Fibroblast of lung (primary cell): ENCODE measurements around the gene NPIPB6. TPM values are rescaled to one million over a fixed set of nuclear protein-coding genes. Genes with fewer than 3 reads are reported as not detected.

Experiments
- DNase-seq, 2 donors: peaks; one replicate each; pipeline versions ENCODE4 v3.0.0 to v3.0.0-alpha.2; 2010; ENCODE audit warnings: low read depth in 2 of 2
- H2AFZ ChIP-seq: 2 replicates; pipeline ENCODE4 v1.5.1; 2012; ENCODE audit warnings: low read length, control low read depth, inconsistent platforms
- H3K27ac ChIP-seq: 2 replicates; pipeline ENCODE4 v1.5.1; 2011; ENCODE audit warnings: low read length, control low read depth; ENCODE audit not compliant: insufficient read depth
- H3K27me3 ChIP-seq: 2 replicates; pipeline ENCODE4 v1.5.1; 2011; ENCODE audit warnings: mild to moderate bottlenecking, low read length; ENCODE audit not compliant: control insufficient read depth, insufficient read depth
- H3K36me3 ChIP-seq: 2 replicates; pipeline ENCODE4 v1.5.1; 2011; ENCODE audit warnings: low read length; ENCODE audit not compliant: control insufficient read depth, insufficient read depth
- H3K4me1 ChIP-seq: 2 replicates; pipeline ENCODE4 v1.5.1; 2011; ENCODE audit warnings: low read length; ENCODE audit not compliant: control insufficient read depth, insufficient read depth; ENCODE audit errors: extremely low read depth
- H3K4me2 ChIP-seq: 2 replicates; pipeline ENCODE4 v1.5.1; 2011; ENCODE audit warnings: low read length, control low read depth; ENCODE audit not compliant: insufficient read depth; ENCODE audit errors: extremely low read depth
- H3K4me3 ChIP-seq, 4 experiments: fragments of 200-600 bp in 1 of 4; sonication (generic) in 1 of 4; replicated peaks in 1 of 4; 2 replicates each; pipeline ENCODE4 v1.5.1; 2011 to 2016; ENCODE audit warnings: low read length in 4 of 4, low read depth in 3 of 4, mild to moderate bottlenecking in 3 of 4, control low read depth in 2 of 4, inconsistent platforms in 1 of 4, mixed read lengths in 1 of 4; ENCODE audit not compliant: insufficient read depth in 1 of 4; ENCODE audit errors: control extremely low read depth in 1 of 4
- H3K79me2 ChIP-seq: 2 replicates; pipeline ENCODE4 v1.5.1; 2012; ENCODE audit warnings: mild to moderate bottlenecking, low read length, inconsistent platforms; ENCODE audit not compliant: control insufficient read depth, insufficient read depth
- H3K9ac ChIP-seq: 2 replicates; pipeline ENCODE4 v1.5.1; 2011; ENCODE audit warnings: mild to moderate bottlenecking, low read length, control low read depth; ENCODE audit not compliant: insufficient read depth
- H3K9me3 ChIP-seq: 2 replicates; pipeline ENCODE4 v1.5.1; 2012; ENCODE audit warnings: low read depth, low read length; ENCODE audit not compliant: control insufficient read depth, insufficient read depth
- H4K20me1 ChIP-seq: 2 replicates; pipeline ENCODE4 v1.5.1; 2011; ENCODE audit warnings: low read length; ENCODE audit not compliant: control insufficient read depth, insufficient read depth; ENCODE audit errors: extremely low read depth
- CTCF ChIP-seq, 2 donors: IDR thresholded peaks in 1 of 2; conservative IDR thresholded peaks in 1 of 2; 1 replicate in 1 of 2; 2 replicates in 1 of 2; pipeline ENCODE4 v1.5.1; 2011 to 2012; ENCODE audit warnings: low read length in 2 of 2, control low read depth in 1 of 2, inconsistent platforms in 1 of 2, low read depth in 1 of 2, mild to moderate bottlenecking in 1 of 2
- EZH2 ChIP-seq: IDR thresholded peaks from 2 replicates; pipeline ENCODE4 v1.5.1; 2012; ENCODE audit warnings: low read length, control low read depth, mild to moderate bottlenecking; ENCODE audit errors: missing control alignments
- polyA plus RNA-seq, 2 donors: library from polyadenylated mRNA; depleted of rRNA in 1 of 2; stranded (reverse) in 1 of 2; unstranded in 1 of 2; fragments of >200 nt; gene quantifications; 2 replicates each; pipeline ENCODE4 v1.2.1, GENCODE V29; 2011 to 2012; ENCODE audit warnings: missing spikeins in 1 of 2
- total RNA-seq: library from RNA; depleted of rRNA; stranded (reverse); fragments of >200 nt; gene quantifications from 2 replicates; pipeline ENCODE4 v1.2.1, GENCODE V29; 2014

Gene NPIPB6
- total and polyA plus RNA-seq, 2 donors (not counting 1 experiment from before 2014, with no cell fraction given): 0.23 to 0.66 TPM

- Histone ChIP-seq H3K27ac (no peak overlapping the region), H3K9ac (no peak overlapping the region), H3K4me1 (no peaks in the 10 kb centered on the region), H3K27me3 (no peaks in the 10 kb centered on the region), H3K36me3 (no peaks in the 10 kb centered on the region), H3K79me2 (no peaks in the 10 kb centered on the region), H3K4me2 (no peak overlapping the region), H4K20me1 (no peaks in the 10 kb centered on the region), H2AFZ (no peak overlapping the region), H3K9me3 (no peaks in the 10 kb centered on the region), H3K4me3 (no peak overlapping the region)
- DNase-seq: no peak
- TF ChIP-seq EZH2: no peak
- no peak for TF ChIP-seq CTCF (conservative IDR thresholded peaks at IDR 0.05 in 1 of 2, IDR thresholded peaks at IDR 0.05 in 1 of 2; ENCODE audit: low read depth in 1 of 2, low read length in 2 of 2)
Observed at GRCh38 chr16:28316054-28316453, 47.3 kb downstream of the NPIPB6 start.

GRCh38 chr16:28313587-28313986, 49.7 kb downstream of the NPIPB6 start:
- H4K20me1 ChIP-seq: no peaks in the 10 kb centered on the region
- H3K27ac ChIP-seq: no peak overlapping the region
- no peak overlapping the region for H3K4me2 ChIP-seq
- H3K4me3 ChIP-seq: no peak overlapping the region
- TF ChIP-seq CTCF (conservative IDR thresholded peaks at IDR 0.05 in 1 of 2, IDR thresholded peaks at IDR 0.05 in 1 of 2; ENCODE audit: low read depth in 1 of 2, low read length in 2 of 2): no peak
- no peak for TF ChIP-seq EZH2
- H3K79me2 ChIP-seq: no peaks in the 10 kb centered on the region
- no peak for DNase-seq
- H3K27me3 ChIP-seq: no peaks in the 10 kb centered on the region
- H3K9ac ChIP-seq: no peak overlapping the region
- no peaks in the 10 kb centered on the region for H3K36me3 ChIP-seq
- H3K9me3 ChIP-seq: no peaks in the 10 kb centered on the region
- no peak overlapping the region for H2AFZ ChIP-seq
- no peaks in the 10 kb centered on the region for H3K4me1 ChIP-seq

- H3K9ac ChIP-seq: no peak overlapping the region
- H4K20me1 ChIP-seq: no peaks in the 10 kb centered on the region
- no peak overlapping the region for H2AFZ ChIP-seq
- H3K27ac ChIP-seq: no peak overlapping the region
- TF ChIP-seq CTCF (conservative IDR thresholded peaks at IDR 0.05 in 1 of 2, IDR thresholded peaks at IDR 0.05 in 1 of 2; ENCODE audit: low read depth in 1 of 2, low read length in 2 of 2) (no peak), EZH2 (no peak)
- no peaks in the 10 kb centered on the region for H3K9me3 ChIP-seq
- H3K79me2 ChIP-seq: no peaks in the 10 kb centered on the region
- H3K27me3 ChIP-seq: no peaks in the 10 kb centered on the region
- H3K4me3 ChIP-seq: no peak overlapping the region
- DNase-seq: no peak
- no peaks in the 10 kb centered on the region for H3K36me3 ChIP-seq
- H3K4me2 ChIP-seq: no peak overlapping the region
- H3K4me1 ChIP-seq: no peaks in the 10 kb centered on the region
Observed at GRCh38 chr16:28312327-28312726, 51.0 kb downstream of the NPIPB6 start.
